Measurements from ENCODE around the gene CDADC1.
"Not testable (repeated sequence)": the region's sequence is repeated elsewhere in the genome, so short reads cannot be mapped to it uniquely, and the experiment has no call there.

Gene CDADC1

DNA sequence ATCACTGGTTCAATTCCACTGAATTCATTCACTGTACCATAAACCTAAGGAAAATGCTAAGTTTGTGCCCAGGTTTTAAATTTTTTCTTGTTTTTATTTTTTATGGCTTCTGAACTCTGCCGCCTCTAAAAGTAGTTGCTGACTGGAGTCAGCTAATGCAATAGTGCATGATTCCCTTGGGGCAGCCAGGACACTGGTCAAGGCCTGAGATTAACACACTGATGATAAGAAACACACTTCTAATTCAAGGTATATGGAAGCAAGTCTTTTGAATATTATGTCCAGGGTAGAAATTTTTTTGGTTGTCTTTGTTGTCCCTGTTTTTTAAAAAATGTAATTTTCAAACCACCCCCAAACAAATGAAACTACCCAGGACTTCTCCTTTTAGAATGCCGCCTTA, 72.2 kb downstream of the CDADC1 start:
- no peak for DNase-seq

DNA sequence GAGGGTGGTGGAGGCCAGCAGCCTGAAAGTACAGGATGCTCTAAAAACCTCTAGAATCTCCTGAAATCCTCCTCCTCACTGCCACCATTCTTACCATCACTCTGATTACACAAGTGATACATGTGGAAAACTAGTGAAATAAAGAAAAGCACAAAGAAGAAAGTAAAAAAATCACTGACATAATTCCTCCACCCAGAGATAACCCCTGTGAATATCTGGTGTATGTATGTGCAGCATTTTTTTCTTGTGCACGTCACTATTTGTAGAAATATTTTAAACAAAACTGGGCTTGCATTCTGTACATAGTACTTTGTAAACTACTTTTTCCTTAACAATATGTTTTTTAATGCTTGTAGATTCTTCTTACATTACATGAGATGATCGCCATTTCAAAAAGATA, 73.2 kb downstream of the CDADC1 start:
- DNase-seq, result no peak

GRCh38 chr13:49322702-49323101, 75.0 kb downstream of the CDADC1 start:
- DNase-seq, result no peak

GRCh38 chr13:49323344-49323743, 75.6 kb downstream of the CDADC1 start:
- DNase-seq, result no peak

GRCh38 chr13:49326222-49326917, 78.6 kb downstream of the CDADC1 start:
- DNase-seq, result no peak

DNA sequence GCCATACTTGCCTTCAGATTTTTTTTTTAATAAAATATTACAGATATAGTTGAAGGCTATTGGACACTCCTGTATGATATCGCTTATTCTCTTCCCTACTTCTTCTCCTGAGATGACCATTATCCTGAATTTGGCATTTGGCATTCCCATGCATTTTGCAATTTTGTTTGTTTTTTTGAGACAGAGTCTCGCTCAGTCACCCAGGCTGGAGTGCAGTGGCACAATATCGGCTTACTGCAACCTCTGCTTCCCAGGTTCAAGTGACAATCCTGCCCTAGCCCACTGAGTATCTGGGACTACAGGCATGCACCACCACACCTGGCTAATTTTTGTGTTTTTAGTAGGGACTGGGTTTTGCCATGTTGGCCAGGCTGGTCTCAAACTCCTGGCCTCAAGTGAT, 79.4 kb downstream of the CDADC1 start:
- DNase-seq, result not testable (repeated sequence)

- no peak for DNase-seq
Observed at GRCh38 chr13:49329831-49330545, 82.3 kb downstream of the CDADC1 start.

DNA sequence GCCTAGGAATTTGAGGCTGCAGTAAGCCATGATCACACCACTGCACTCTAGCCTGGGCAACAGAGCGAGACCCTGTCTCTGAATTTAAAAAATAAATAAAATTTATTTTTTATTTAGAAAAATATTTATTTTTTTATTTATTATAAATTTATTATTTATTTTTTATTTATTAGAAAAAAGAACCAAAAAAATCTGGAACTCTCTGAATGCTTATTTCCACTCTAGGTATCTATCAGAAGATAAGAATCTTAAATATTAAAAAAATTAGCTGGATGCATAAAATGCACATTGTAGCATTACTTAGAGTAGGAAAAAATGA, 82.8 kb downstream of the CDADC1 start:
- no peak for DNase-seq

DNA sequence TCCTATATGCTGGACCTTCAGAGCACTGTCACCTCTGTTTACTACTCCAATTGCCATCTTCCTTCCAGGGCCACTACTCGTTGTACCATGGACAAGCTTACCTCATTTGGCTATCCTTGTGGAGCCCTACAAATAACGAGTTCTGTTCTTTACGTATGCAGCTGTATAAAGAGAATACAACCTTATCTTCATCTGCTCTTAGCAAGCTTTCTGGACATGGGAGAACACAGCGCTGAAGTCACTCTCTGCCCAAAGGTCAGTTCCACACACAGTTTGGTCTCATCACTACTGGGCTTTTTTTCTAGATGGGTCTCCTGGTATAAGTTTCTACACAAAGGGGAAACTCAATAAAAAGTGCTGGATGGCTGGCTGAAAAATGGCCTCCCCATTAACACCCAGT, 88.9 kb downstream of the CDADC1 start:
- DNase-seq, result no peak

DNA sequence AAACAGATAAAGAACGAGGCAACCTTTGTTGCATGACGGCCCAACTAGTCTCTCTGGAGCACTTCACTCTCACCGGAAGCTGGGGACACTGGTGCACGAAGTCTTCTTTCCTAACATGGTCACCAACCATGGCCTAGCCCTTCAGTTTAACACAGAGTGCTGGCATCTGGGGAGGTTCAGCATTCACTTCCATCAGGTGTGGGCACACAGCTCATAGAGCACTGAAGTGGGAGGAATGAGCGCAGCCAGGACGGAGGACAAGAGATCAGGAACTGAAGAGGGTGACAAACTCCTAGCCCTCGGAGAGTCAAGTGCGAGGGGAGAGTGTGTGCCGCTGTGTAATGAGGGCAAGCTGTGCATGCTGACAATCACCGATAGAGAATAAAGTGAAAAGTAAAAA, 92.4 kb downstream of the CDADC1 start:
- no peak for DNase-seq

- DNase-seq, result no peak
Observed at GRCh38 chr13:49341517-49341916, 93.8 kb downstream of the CDADC1 start.

- DNase-seq, result no peak
Observed at GRCh38 chr13:49341941-49342340, 94.2 kb downstream of the CDADC1 start.

GRCh38 chr13:49342454-49342853, 94.7 kb downstream of the CDADC1 start:
- DNase-seq, result no peak
